ENCODE measurements around the gene TNFRSF14. TPM values are rescaled to one million over a fixed set of nuclear protein-coding genes. Genes with fewer than 3 reads are reported as not detected.

The TNFRSF14 gene
- total RNA-seq, 1 experiment from 2014 or later = 0.57 TPM

- no peak overlapping the region for H2AFZ ChIP-seq (ENCODE audit: low read length)
- H4K91ac ChIP-seq (ENCODE audit: insufficient read length, low read depth, low read length) = no peak overlapping the region
- Mint-ChIP-seq H3K36me3 (ENCODE audit: insufficient read depth in 1 of 3, low read depth in 3 of 3) (peaks cover 2 to 4% (median 3%) of the 10 kb centered on the region in 3 experiments; a peak in 3 of 7 replicates), H3K4me1 (peaks cover 25 to 29% of the 10 kb centered on the region in 2 experiments), H3K4me3 (no peak overlapping the region), H3K27ac (no peak overlapping the region), H3K9me3 (no peaks in the 10 kb centered on the region; a peak in 2 of 5 replicates), H3K27me3 (ENCODE audit: low read depth) (peaks cover 60% of the 10 kb centered on the region)
- no peak overlapping the region for H3K18ac ChIP-seq (ENCODE audit: insufficient read length, low read depth, low read length)
- TF ChIP-seq CTCF (conservative IDR thresholded peaks at IDR 0.05) = no peak
- no peak overlapping the region for H3K14ac ChIP-seq (ENCODE audit: insufficient read depth, low read length)
- no peak overlapping the region for H3K27ac ChIP-seq (ENCODE audit: insufficient read length, low read depth, low read length)
- H2BK120ac ChIP-seq (ENCODE audit: low read depth, low read length, poor library complexity, severe bottlenecking) = no peak overlapping the region
- H2BK12ac ChIP-seq (ENCODE audit: insufficient read length, low read depth, low read length) = no peak overlapping the region
- no peak overlapping the region for H4K8ac ChIP-seq (replicated peaks; ENCODE audit: insufficient read length, low read depth, low read length)
- no peak overlapping the region for H3K23ac ChIP-seq (ENCODE audit: insufficient read length, low read depth, low read length)
- no peak overlapping the region for H3K9ac ChIP-seq (ENCODE audit: extremely low read depth, insufficient read length, low read length)
- no peak overlapping the region for H2AK5ac ChIP-seq (ENCODE audit: insufficient read length, low read length)
- peaks cover 21% of the 10 kb centered on the region; the same call in 1 of the 2 replicates for H3K79me2 ChIP-seq (ENCODE audit: insufficient read depth, low read length)
- peaks cover 11% of the 10 kb centered on the region for H3K23me2 ChIP-seq (ENCODE audit: insufficient read length, low read depth, low read length, poor library complexity, severe bottlenecking)
- H2BK5ac ChIP-seq (ENCODE audit: insufficient read length, low read length) = no peak overlapping the region
- H3T11ph ChIP-seq (ENCODE audit: low read length) = no peak overlapping the region
- no peaks in the 10 kb centered on the region for H3K9me3 ChIP-seq (ENCODE audit: control insufficient read depth, low read depth, low read length)
- H2BK20ac ChIP-seq (ENCODE audit: low read depth, low read length, poor library complexity, severe bottlenecking) = no peak overlapping the region
- peaks cover 16% of the 10 kb centered on the region for H3K79me1 ChIP-seq (ENCODE audit: insufficient read depth, low read depth, low read length, poor library complexity, severe bottlenecking)
- H3K27me3 ChIP-seq (ENCODE audit: insufficient read depth, low read length) = peaks cover 37% of the 10 kb centered on the region; the same call in 1 of the 2 replicates
- H2BK15ac ChIP-seq (ENCODE audit: low read depth, low read length) = no peak overlapping the region
- no peak overlapping the region for H3K4ac ChIP-seq (ENCODE audit: low read depth, low read length)
- H3K4me2 ChIP-seq (ENCODE audit: insufficient read depth, insufficient read length, low read length) = no peak overlapping the region
- DNase-seq = no peak
- no CpG with 5 or more reads among the region's 12 CpGs for WGBS (ENCODE audit: extremely low coverage, insufficient read length, low lambda C conversion rate)
- peaks cover 2% of the 10 kb centered on the region; the same call in 1 of the 2 replicates for H3K4me1 ChIP-seq (ENCODE audit: insufficient read depth, low read length)
- H4K5ac ChIP-seq (ENCODE audit: insufficient read length, low read depth, low read length) = no peak overlapping the region
- H3K56ac ChIP-seq (ENCODE audit: insufficient read length, low read depth, low read length) = no peak overlapping the region
- H4K20me1 ChIP-seq (ENCODE audit: control insufficient read depth, insufficient read depth, insufficient read length) = no peaks in the 10 kb centered on the region
Measured at GRCh38 chr1:2528016-2528415, 28.2 kb upstream of the TNFRSF14 start.
